Mammary epithelial cell (primary cell): ENCODE measurements around the gene STIM2.

Experiments
- CTCF ChIP-seq, 2 donors: IDR thresholded peaks in 1 of 2; conservative IDR thresholded peaks in 1 of 2; 2 replicates each; pipeline ENCODE4 v1.5.1; 2011 to 2012; ENCODE audit warnings: inconsistent platforms in 2 of 2, low read length in 2 of 2, mild to moderate bottlenecking in 2 of 2, control low read depth in 1 of 2, low read depth in 1 of 2; ENCODE audit not compliant: insufficient read depth in 1 of 2; ENCODE audit errors: extremely low read depth in 1 of 2
- EZH2 ChIP-seq: IDR thresholded peaks from 2 replicates; pipeline ENCODE4 v1.6.1; 2012; ENCODE audit warnings: low read length, inconsistent platforms, borderline replicate concordance

GRCh38 chr4:27019766-27020165 is 159.1 kb downstream of the STIM2 start:
- TF ChIP-seq CTCF (conservative IDR thresholded peaks at IDR 0.05 in 1 of 2, IDR thresholded peaks at IDR 0.05 in 1 of 2; ENCODE audit: extremely low read depth in 1 of 2, insufficient read depth in 1 of 2, low read depth in 1 of 2, low read length in 2 of 2) (no peak), EZH2 (no peak)
